Measurements from ENCODE around the gene ARAP3. TPM values are rescaled to one million over a fixed set of nuclear protein-coding genes. Genes with fewer than 3 reads are reported as not detected.

Gene ARAP3
- total and polyA plus RNA-seq, 4 experiments from 2014 or later = 0.73 to 16.4 (median 14.7) TPM; not detected in 1

DNA sequence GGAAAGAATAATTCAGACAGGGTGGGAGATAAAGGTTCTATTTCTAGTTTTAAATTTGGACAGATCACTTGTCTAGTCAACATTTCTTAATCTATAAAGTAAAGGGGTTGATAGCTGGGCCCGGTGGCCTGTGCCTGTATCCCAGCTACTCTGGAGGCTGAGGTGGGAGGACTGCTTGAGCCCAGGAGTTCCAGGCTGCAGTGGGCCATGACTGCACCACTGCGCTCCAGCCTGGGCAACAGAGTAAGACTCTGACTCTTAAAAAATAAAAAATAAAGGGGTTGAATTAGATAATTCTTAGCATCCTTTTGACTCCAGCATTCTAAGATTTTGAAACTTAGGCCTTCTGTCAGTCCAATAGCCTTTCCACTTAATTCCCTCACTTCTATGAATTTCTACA, 74.0 kb downstream of the ARAP3 start:
- no peak for DNase-seq
- H3K9me3 ChIP-seq (ENCODE audit: control insufficient read depth in 1 of 2, low read length in 2 of 2) = no peaks in the 10 kb centered on the region
- peak overlapping the region in 1 of 2 donors; percentile 30 for H3K4me3 ChIP-seq (ENCODE audit: low read length in 2 of 2)
- intact Hi-C loops (cut with micrococcal nuclease) = no loop called here
- H3K4me1 Mint-ChIP-seq = peaks cover 62 to 95% (median 79%) of the 10 kb centered on the region in 4 donors
- ChIA-PET CTCF (ENCODE audit: partially characterized antibody) (interaction anchor here (1.1 to 11.1 kb wide), 8 partner anchors 10 to 95 kb away, joined by 3 to 169 read pairs (median 7); partner anchors contain the start of genes DIAPH1, HDAC3 and RELL2), POLR2A (ENCODE audit: partially characterized antibody) (interaction anchor here (0.9 to 14.5 kb wide), 5 partner anchors 8 to 30 kb away, joined by 3 to 314 read pairs (median 19); partner anchors contain the start of genes DIAPH1, HDAC3 and RELL2)
- H3K36me3 Mint-ChIP-seq = peaks cover 9 to 32% of the 10 kb centered on the region in 2 donors
- no peaks in the 10 kb centered on the region for H3K27me3 Mint-ChIP-seq
- H3K27ac Mint-ChIP-seq = peak overlapping the region; percentile 89 to 95 (median 93)
- no peaks in the 10 kb centered on the region for H3K9me3 Mint-ChIP-seq
- peak overlapping the region; percentile 33 to 87 (median 62) for H3K4me3 Mint-ChIP-seq
- no peaks in the 10 kb centered on the region for H3K36me3 ChIP-seq (ENCODE audit: insufficient read depth, low read length)
- peaks cover 98% of the 10 kb centered on the region for H3K4me1 ChIP-seq (ENCODE audit: insufficient read depth, low read length)
- no peaks in the 10 kb centered on the region for H3K27me3 ChIP-seq (ENCODE audit: insufficient read depth, low read length)
- H3K27ac ChIP-seq (ENCODE audit: low read depth, low read length) = peak overlapping the region; percentile 72

DNA sequence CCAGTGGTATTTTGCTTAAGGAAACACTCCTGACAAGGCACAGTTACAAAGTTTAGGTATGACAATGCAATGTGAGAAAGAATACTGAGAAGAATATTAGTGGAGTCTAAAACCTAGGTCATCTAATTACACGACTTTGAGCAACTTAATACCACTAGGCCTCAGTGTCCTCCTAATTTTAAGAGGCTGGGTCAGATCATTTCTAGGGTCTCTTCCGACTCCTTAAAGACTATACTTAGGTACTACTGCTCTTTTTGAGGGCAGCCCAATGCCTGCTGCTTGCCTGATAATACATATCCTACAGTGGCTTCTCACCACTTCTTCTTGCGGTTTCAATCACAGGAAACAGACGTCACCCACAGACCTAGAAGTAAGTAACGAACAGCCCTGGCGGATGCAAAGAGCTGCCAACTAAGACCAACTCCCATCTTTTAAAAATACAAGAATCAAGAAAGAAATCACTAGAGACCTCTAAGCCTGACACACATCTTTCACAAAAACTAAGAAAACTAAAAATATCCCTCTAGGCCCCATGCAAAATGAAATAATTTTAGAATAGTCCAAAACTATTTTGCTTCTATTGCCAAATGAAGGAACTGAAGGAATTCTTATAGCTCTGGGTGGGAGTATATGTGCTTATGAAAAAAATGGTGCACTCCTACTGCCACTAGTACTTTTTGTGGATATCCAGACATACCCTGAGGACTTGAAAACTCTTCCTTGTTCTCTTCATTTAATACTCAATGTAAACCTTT, 76.3 kb downstream of the ARAP3 start:
- CTCF ChIA-PET (ENCODE audit: partially characterized antibody) = interaction anchor here (1.4 to 11.1 kb wide), 4 partner anchors 12 to 42 kb away, joined by 4 to 169 read pairs (median 91); partner anchors contain the start of genes DIAPH1, HDAC3 and RELL2
- no peaks in the 10 kb centered on the region for H3K9me3 ChIP-seq (ENCODE audit: control insufficient read depth in 1 of 2, low read length in 2 of 2)
- H3K4me3 ChIP-seq (ENCODE audit: low read length in 2 of 2) = peak overlapping the region; percentile 13 to 34
- Mint-ChIP-seq H3K27ac (peak overlapping the region; percentile 89 to 95 (median 93)), H3K27me3 (no peaks in the 10 kb centered on the region), H3K4me3 (peak overlapping the region; percentile 67 to 87 (median 81)), H3K36me3 (peaks cover 0 to 17% of the 10 kb centered on the region in 2 donors), H3K4me1 (peaks cover 62 to 95% (median 79%) of the 10 kb centered on the region in 4 donors), H3K9me3 (no peaks in the 10 kb centered on the region)
- intact Hi-C loops (cut with micrococcal nuclease) = loop anchor here (1.0 kb wide), 3 partner anchors 13 to 31 kb away; partner anchors contain the start of genes HDAC3 and RELL2
- peak overlapping the region; percentile 72 for H3K27ac ChIP-seq (ENCODE audit: low read depth, low read length)
- peaks cover 97% of the 10 kb centered on the region for H3K4me1 ChIP-seq (ENCODE audit: insufficient read depth, low read length)
- POLR2A ChIA-PET (ENCODE audit: partially characterized antibody) = interaction anchor here (0.7 to 14.5 kb wide), 9 partner anchors 8 to 77 kb away, joined by 3 to 314 read pairs (median 4); partner anchors contain the start of genes DIAPH1, HDAC3 and RELL2
- peak; percentile 85 to 93 (median 87) for DNase-seq
- H3K36me3 ChIP-seq (ENCODE audit: insufficient read depth, low read length) = no peaks in the 10 kb centered on the region
- H3K27me3 ChIP-seq (ENCODE audit: insufficient read depth, low read length) = no peaks in the 10 kb centered on the region

DNA sequence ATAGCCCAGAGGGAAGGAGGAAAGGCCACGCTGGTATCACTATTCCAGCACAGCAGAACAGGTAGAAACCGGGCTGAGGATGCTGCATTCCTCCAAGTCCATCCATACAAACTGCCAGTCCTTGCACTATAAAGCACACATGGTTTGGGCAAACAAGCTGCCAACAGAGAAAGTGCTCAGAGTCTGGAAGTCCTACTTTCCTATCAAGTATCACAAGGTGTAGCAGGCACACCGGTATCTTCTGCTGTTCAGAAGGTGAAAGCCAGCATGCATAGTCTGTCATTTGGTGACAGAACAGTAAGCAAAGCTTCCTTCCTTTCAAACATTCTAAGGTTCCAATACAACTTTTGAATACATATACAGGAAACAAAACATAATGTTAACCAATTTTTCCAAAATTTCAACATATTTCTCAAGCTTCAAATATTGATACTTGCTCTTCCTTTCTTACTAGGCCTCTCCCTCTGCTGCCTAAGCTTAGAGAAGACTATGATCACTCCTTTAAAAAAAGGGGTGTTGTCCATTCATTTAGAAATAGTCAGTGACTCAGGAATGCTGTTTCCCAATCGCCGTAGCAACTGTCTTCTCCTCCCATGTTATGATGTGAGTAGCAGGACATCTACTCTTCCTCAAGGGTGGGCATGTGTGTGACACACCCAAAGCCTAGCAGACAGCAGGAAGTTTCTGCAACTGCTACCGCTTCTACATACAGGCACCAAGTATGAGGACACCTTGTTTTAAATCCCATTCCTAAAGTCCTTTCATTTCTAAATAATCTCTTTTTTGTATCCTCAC, 77.9 kb downstream of the ARAP3 start:
- peaks cover 68 to 98% (median 82%) of the 10 kb centered on the region in 4 donors for H3K4me1 Mint-ChIP-seq
- peak overlapping the region; percentile 89 to 96 (median 93) for H3K27ac Mint-ChIP-seq
- peak overlapping the region; percentile 72 for H3K27ac ChIP-seq (ENCODE audit: low read depth, low read length)
- peak overlapping the region; percentile 45 to 87 (median 80) for H3K4me3 Mint-ChIP-seq
- H3K9me3 ChIP-seq (ENCODE audit: control insufficient read depth in 1 of 2, low read length in 2 of 2) = no peaks in the 10 kb centered on the region
- CTCF ChIA-PET (ENCODE audit: partially characterized antibody) = interaction anchor here (1.5 to 11.1 kb wide), 4 partner anchors 12 to 357 kb away, joined by 4 to 169 read pairs (median 86); partner anchors contain the start of gene DIAPH1
- no peaks in the 10 kb centered on the region for H3K27me3 ChIP-seq (ENCODE audit: insufficient read depth, low read length)
- H3K4me3 ChIP-seq (ENCODE audit: low read length in 2 of 2) = peak overlapping the region; percentile 2 to 25
- H3K36me3 Mint-ChIP-seq = peaks cover 0 to 11% of the 10 kb centered on the region in 2 donors
- DNase-seq = peak in 1 of 5 donors; percentile 10
- no peaks in the 10 kb centered on the region for H3K27me3 Mint-ChIP-seq
- H3K9me3 Mint-ChIP-seq = no peaks in the 10 kb centered on the region
- POLR2A ChIA-PET (ENCODE audit: partially characterized antibody) = interaction anchor here (1.2 to 14.5 kb wide), 4 partner anchors 11 to 47 kb away, joined by 7 to 314 read pairs (median 53); partner anchors contain the start of genes DIAPH1, FCHSD1, HDAC3 and RELL2
- intact Hi-C loops (cut with micrococcal nuclease) = no loop called here
- H3K4me1 ChIP-seq (ENCODE audit: insufficient read depth, low read length) = peaks cover 98% of the 10 kb centered on the region
- no peaks in the 10 kb centered on the region for H3K36me3 ChIP-seq (ENCODE audit: insufficient read depth, low read length)

Other genes with a start within 250 kb of the ARAP3 start
- gene PCDHGC3, start 206.3 kb downstream of the ARAP3 start, total RNA-seq = under 1 TPM in 1 of 2 experiments, not detected in 1; 0.17 TPM
- gene PCDHGC3, start 206.3 kb downstream of the ARAP3 start, polyA plus RNA-seq = under 1 TPM in 1 of 2 donors, not detected in 1; 0.14 TPM
- not detected for gene PCDHGC4, start 197.2 kb downstream of the ARAP3 start, total RNA-seq
- gene PCDHGC4, start 197.2 kb downstream of the ARAP3 start, polyA plus RNA-seq = under 1 TPM in 1 of 2 donors, not detected in 1; 0.11 TPM
- not detected for gene PCDHGC5, start 193.1 kb downstream of the ARAP3 start, total RNA-seq
- gene PCDHGC5, start 193.1 kb downstream of the ARAP3 start, polyA plus RNA-seq = not detected
- gene DIAPH1, start 63.2 kb downstream of the ARAP3 start, total RNA-seq = 100 to 1,000 TPM; 211 TPM
- 100 to 1,000 TPM in 1 of 2 donors, 10 to 100 TPM in 1; 81.5 to 145 TPM for gene DIAPH1, start 63.2 kb downstream of the ARAP3 start, polyA plus RNA-seq
- gene HDAC3, start 45.4 kb downstream of the ARAP3 start, total RNA-seq = 10 to 100 TPM; 85.1 to 91.0 TPM
- gene HDAC3, start 45.4 kb downstream of the ARAP3 start, polyA plus RNA-seq = 100 to 1,000 TPM in 1 of 2 donors, 10 to 100 TPM in 1; 92.8 to 137 TPM
- gene RELL2, start 45.2 kb downstream of the ARAP3 start, total RNA-seq = 10 to 100 TPM; 20.4 to 21.3 TPM
- gene RELL2, start 45.2 kb downstream of the ARAP3 start, polyA plus RNA-seq = 1 to 10 TPM; 3.0 to 5.4 TPM
- gene FCHSD1, start 30.8 kb downstream of the ARAP3 start, total RNA-seq = 100 to 1,000 TPM; 106 to 110 TPM
- gene FCHSD1, start 30.8 kb downstream of the ARAP3 start, polyA plus RNA-seq = 1 to 10 TPM; 7.1 to 9.9 TPM
- not detected for gene PCDH1, start 196.2 kb upstream of the ARAP3 start, total RNA-seq
- gene PCDH1, start 196.2 kb upstream of the ARAP3 start, polyA plus RNA-seq = not detected
- gene DELE1, start 241.6 kb upstream of the ARAP3 start, total RNA-seq = 10 to 100 TPM; 73.2 to 83.1 TPM
- 10 to 100 TPM; 31.4 to 44.3 TPM for gene DELE1, start 241.6 kb upstream of the ARAP3 start, polyA plus RNA-seq

All from CD4-positive, alpha-beta memory T cell (primary cell).